ENCODE measurements around the gene TDRD7. TPM values are rescaled to one million over a fixed set of nuclear protein-coding genes. Genes with fewer than 3 reads are reported as not detected.

Gene TDRD7
- total and polyA plus RNA-seq, 9 of the 15 experiments (the other 6 are each of a cell fraction or from before 2014, with no cell fraction given) = 2.2 to 7.7 (median 5.2) TPM

DNA sequence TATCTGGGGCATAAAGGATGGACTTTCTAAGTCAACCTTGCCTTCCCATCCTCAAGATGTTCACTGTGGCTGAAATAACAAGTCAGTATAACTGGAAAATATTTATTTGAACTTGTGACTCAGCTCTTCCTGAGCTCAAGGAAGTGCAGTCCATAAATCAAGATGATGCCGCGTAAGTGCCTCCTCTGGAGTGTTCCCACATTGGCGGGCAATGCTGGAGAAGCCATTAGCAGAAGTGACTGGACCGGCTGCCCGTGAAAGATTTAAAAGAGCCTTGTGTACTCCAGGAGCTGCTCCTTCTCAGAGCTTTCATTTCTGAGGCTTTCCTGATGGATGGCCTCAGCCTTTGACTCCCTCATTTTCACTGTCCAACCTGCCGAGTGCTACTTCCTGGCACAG is 107.0 kb downstream of the TDRD7 start (continued):
- TF ChIP-seq, protein P1, sequence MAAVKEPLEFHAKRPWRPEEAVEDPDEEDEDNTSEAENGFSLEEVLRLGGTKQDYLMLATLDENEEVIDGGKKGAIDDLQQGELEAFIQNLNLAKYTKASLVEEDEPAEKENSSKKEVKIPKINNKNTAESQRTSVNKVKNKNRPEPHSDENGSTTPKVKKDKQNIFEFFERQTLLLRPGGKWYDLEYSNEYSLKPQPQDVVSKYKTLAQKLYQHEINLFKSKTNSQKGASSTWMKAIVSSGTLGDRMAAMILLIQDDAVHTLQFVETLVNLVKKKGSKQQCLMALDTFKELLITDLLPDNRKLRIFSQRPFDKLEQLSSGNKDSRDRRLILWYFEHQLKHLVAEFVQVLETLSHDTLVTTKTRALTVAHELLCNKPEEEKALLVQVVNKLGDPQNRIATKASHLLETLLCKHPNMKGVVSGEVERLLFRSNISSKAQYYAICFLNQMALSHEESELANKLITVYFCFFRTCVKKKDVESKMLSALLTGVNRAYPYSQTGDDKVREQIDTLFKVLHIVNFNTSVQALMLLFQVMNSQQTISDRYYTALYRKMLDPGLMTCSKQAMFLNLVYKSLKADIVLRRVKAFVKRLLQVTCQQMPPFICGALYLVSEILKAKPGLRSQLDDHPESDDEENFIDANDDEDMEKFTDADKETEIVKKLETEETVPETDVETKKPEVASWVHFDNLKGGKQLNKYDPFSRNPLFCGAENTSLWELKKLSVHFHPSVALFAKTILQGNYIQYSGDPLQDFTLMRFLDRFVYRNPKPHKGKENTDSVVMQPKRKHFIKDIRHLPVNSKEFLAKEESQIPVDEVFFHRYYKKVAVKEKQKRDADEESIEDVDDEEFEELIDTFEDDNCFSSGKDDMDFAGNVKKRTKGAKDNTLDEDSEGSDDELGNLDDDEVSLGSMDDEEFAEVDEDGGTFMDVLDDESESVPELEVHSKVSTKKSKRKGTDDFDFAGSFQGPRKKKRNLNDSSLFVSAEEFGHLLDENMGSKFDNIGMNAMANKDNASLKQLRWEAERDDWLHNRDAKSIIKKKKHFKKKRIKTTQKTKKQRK (IDR thresholded peaks at IDR 0.05; ENCODE audit: borderline replicate concordance, low read depth, low read length) = no peak
- no peak for TF ChIP-seq ZNF324 (CRISPR knock-in tag; IDR thresholded peaks at IDR 0.05)
- TF ChIP-seq, protein P2, sequence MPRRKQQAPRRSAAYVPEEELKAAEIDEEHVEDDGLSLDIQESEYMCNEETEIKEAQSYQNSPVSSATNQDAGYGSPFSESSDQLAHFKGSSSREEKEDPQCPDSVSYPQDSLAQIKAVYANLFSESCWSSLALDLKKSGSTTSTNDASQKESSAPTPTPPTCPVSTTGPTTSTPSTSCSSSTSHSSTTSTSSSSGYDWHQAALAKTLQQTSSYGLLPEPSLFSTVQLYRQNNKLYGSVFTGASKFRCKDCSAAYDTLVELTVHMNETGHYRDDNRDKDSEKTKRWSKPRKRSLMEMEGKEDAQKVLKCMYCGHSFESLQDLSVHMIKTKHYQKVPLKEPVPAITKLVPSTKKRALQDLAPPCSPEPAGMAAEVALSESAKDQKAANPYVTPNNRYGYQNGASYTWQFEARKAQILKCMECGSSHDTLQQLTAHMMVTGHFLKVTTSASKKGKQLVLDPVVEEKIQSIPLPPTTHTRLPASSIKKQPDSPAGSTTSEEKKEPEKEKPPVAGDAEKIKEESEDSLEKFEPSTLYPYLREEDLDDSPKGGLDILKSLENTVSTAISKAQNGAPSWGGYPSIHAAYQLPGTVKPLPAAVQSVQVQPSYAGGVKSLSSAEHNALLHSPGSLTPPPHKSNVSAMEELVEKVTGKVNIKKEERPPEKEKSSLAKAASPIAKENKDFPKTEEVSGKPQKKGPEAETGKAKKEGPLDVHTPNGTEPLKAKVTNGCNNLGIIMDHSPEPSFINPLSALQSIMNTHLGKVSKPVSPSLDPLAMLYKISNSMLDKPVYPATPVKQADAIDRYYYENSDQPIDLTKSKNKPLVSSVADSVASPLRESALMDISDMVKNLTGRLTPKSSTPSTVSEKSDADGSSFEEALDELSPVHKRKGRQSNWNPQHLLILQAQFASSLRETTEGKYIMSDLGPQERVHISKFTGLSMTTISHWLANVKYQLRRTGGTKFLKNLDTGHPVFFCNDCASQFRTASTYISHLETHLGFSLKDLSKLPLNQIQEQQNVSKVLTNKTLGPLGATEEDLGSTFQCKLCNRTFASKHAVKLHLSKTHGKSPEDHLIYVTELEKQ (CRISPR knock-in tag; IDR thresholded peaks at IDR 0.05) = no peak
- TF ChIP-seq ZNF444 (CRISPR knock-in tag; IDR thresholded peaks at IDR 0.05) = no peak
- TF ChIP-seq, protein P3, sequence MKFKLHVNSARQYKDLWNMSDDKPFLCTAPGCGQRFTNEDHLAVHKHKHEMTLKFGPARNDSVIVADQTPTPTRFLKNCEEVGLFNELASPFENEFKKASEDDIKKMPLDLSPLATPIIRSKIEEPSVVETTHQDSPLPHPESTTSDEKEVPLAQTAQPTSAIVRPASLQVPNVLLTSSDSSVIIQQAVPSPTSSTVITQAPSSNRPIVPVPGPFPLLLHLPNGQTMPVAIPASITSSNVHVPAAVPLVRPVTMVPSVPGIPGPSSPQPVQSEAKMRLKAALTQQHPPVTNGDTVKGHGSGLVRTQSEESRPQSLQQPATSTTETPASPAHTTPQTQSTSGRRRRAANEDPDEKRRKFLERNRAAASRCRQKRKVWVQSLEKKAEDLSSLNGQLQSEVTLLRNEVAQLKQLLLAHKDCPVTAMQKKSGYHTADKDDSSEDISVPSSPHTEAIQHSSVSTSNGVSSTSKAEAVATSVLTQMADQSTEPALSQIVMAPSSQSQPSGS (CRISPR knock-in tag; IDR thresholded peaks at IDR 0.05) = no peak
- no peak; the same call in 1 of the 2 replicates for TF ChIP-seq MAFK (IDR thresholded peaks at IDR 0.05; ENCODE audit: low read length)
- peak; percentile 65 for TF ChIP-seq C11orf30 (IDR thresholded peaks at IDR 0.05; ENCODE audit: low read depth)
- TF ChIP-seq, protein P4, sequence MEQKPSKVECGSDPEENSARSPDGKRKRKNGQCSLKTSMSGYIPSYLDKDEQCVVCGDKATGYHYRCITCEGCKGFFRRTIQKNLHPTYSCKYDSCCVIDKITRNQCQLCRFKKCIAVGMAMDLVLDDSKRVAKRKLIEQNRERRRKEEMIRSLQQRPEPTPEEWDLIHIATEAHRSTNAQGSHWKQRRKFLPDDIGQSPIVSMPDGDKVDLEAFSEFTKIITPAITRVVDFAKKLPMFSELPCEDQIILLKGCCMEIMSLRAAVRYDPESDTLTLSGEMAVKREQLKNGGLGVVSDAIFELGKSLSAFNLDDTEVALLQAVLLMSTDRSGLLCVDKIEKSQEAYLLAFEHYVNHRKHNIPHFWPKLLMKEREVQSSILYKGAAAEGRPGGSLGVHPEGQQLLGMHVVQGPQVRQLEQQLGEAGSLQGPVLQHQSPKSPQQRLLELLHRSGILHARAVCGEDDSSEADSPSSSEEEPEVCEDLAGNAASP (IDR thresholded peaks at IDR 0.05) = no peak
- no peak for TF ChIP-seq HNRNPH1 (optimal IDR thresholded peaks at IDR 0.05; ENCODE audit: low read depth, low read length)
- TF ChIP-seq, protein P5, sequence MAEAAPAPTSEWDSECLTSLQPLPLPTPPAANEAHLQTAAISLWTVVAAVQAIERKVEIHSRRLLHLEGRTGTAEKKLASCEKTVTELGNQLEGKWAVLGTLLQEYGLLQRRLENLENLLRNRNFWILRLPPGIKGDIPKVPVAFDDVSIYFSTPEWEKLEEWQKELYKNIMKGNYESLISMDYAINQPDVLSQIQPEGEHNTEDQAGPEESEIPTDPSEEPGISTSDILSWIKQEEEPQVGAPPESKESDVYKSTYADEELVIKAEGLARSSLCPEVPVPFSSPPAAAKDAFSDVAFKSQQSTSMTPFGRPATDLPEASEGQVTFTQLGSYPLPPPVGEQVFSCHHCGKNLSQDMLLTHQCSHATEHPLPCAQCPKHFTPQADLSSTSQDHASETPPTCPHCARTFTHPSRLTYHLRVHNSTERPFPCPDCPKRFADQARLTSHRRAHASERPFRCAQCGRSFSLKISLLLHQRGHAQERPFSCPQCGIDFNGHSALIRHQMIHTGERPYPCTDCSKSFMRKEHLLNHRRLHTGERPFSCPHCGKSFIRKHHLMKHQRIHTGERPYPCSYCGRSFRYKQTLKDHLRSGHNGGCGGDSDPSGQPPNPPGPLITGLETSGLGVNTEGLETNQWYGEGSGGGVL (CRISPR knock-in tag; IDR thresholded peaks at IDR 0.05) = no peak
- no peak for TF ChIP-seq ZNF282 (CRISPR knock-in tag; IDR thresholded peaks at IDR 0.05)
- TF ChIP-seq, protein P6, sequence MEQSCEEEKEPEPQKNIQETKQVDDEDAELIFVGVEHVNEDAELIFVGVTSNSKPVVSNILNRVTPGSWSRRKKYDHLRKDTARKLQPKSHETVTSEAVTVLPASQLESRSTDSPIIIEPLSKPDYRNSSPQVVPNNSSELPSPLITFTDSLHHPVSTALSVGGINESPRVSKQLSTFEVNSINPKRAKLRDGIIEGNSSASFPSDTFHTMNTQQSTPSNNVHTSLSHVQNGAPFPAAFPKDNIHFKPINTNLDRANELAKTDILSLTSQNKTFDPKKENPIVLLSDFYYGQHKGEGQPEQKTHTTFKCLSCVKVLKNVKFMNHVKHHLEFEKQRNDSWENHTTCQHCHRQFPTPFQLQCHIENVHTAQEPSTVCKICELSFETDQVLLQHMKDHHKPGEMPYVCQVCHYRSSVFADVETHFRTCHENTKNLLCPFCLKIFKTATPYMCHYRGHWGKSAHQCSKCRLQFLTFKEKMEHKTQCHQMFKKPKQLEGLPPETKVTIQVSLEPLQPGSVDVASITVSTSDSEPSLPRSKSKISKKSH (CRISPR knock-in tag; IDR thresholded peaks at IDR 0.05) = no peak
- no peak for TF ChIP-seq ZNF175 (CRISPR knock-in tag; IDR thresholded peaks at IDR 0.05; ENCODE audit: low read depth)
- peak; percentile 32; the same call in 1 of the 2 replicates for TF ChIP-seq ZNF239 (CRISPR knock-in tag; IDR thresholded peaks at IDR 0.05)

Data from K562 (cell line).